Activated CD8-positive, alpha-beta memory T cell treated with anti-CD3 and anti-CD28 coated beads for 36 hours (primary cell): ENCODE results near the gene MTHFD1. TPM values are rescaled to one million over a fixed set of nuclear protein-coding genes. Genes with fewer than 3 reads are reported as not detected.

Source experiments
- CTCF ChIA-PET: fragments of 350-600 bp; sonication (Branson Sonifier 250); formaldehyde crosslinking; loops from one replicate; lab custom pipeline; 2021; ENCODE audit warnings: antibody characterized with exemption; lab: Charles Lee
- POLR2A ChIA-PET: fragments of 350-600 bp; sonication (Branson Sonifier 250); formaldehyde crosslinking; loops from one replicate; lab custom pipeline; 2021; ENCODE audit warnings: antibody characterized with exemption; lab: Charles Lee
- total RNA-seq, 2 experiments: library from RNA; stranded (reverse); gene quantifications; one replicate each; pipeline ENCODE4 v1.2.3, GENCODE V29; 2021

The MTHFD1 gene
- total RNA-seq, 2 experiments from 2014 or later = 268 to 272 TPM

DNA sequence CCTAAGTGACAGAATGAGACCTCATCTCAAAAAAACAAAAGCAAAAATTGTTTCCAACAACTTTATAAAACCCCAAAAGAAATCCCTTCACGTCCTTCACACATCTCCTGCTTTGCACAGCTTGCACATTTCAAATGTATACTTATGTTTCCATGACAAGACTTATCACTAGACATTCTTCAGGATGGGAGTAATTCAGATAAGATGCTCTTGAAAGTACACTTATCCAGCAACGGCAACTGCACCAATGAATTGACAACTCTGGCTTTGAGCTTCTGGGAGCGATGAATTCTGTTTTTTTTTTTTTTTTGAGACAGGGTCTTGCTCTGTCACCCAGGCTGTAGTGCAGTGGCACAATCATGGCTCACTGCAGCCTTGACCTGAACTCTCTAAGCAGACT lies 46.4 kb downstream of the MTHFD1 start:
- POLR2A ChIA-PET = interaction anchor here (0.6 kb wide), 1 partner anchor 107 kb away, joined by 3 read pairs; no protein-coding TSS in a partner anchor
- CTCF ChIA-PET = no interaction called here

DNA sequence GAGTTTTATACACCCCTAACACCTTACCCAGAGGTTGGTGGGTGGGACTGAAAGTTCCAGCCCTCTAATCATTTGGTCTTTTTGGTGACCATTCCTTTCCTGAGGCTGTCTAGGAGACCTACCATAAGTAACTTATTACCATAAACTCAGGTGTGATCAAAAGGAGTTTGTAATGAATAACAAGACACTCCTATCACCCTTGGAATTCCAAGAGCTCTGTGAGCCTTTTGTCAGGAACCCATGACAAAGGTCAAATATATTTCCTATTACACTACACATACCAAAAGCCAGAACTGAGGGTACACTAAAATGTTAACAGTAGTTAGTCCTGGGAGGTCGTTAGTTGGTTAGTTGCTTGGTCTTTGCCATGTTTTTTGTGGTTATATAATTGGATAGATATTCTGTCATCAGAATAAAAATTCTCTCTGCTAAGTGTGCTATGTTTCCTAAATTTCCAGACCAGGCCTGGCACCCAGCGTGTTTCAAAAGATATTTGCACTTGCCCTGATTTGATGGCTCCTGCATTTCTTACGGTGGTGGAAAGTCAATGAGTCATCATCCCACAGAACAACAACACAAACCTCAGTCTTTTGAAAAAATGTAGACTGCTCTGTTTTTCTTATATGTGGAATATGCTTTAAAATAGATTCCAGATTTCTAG lies 50.2 kb downstream of the MTHFD1 start:
- CTCF ChIA-PET = interaction anchor here (2.5 kb wide), 1 partner anchor 8 kb away, joined by 11 read pairs; no protein-coding TSS in a partner anchor
- POLR2A ChIA-PET = no interaction called here

DNA sequence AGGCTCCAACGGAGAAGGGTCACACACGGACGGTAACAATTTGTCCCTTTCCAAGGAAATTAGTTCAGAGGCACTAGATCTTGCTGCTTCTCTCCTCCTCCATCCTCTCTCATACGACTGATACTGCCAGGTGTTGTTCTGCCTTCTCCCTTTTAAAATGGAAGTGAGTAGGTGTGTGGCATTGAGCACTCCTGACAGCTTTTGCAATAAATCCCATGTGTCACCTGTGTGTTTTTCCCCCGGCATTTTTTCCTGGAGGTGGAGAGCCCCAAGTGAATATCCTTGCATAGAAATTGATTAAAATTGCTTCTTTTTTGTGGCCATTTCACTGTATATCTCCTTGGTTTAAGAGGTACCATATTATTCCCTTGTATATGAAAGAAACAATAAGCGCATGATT lies 51.0 kb downstream of the MTHFD1 start:
- ChIA-PET CTCF (interaction anchor here (2.5 kb wide), 1 partner anchor 9 kb away, joined by 11 read pairs; no protein-coding TSS in a partner anchor), POLR2A (no interaction called here)

DNA sequence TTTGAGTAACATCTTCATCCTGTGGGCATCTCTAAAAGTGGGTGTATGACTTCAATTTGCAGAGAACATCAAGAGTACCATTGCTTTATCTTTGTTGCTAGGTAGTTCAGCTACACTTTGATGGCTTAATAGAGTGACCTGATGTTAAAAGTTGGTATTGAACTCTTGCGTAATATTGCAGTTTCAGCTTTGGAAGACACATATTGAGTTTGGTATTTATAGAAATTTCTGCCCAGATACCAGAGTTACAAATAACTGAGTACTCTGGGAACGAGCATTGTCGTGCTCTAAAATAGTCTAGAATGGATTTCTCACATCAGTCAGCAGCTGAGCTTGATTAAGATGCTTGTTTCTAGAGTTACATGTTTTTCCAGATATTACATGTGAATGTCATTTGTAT lies 52.3 kb downstream of the MTHFD1 start:
- ChIA-PET CTCF (interaction anchor here (2.5 kb wide), 1 partner anchor 11 kb away, joined by 11 read pairs; no protein-coding TSS in a partner anchor), POLR2A (no interaction called here)

DNA sequence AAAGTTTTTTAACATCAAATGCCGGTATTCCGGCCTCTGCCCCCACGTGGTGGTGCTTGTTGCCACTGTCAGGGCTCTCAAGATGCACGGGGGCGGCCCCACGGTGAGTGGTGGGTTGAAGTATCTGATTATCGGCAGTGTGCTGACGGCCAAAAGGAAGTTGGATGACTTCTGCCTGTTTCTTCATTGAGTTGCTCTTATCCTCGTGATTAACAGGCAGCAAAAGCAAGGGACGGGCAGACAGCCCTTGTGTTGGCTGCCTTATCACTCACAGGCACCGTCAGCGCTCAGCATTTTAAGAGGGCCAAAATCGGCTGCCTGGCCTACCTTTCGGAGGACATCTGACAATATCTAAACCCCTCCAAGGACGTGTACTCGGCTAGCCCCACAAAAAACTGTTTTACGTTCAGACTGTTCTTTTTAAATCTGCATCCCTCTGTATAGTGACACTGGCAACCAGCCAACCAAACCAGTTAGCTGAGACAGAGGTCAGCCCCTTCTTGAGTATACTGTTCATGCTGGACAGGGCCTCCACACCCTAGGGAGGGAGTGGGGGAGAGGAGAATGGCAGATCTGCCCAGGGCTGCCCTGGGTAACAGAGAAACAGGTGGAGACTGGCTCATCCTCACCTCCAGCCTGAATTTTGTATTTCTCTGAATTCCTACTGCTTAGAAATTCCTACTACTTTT lies 54.3 kb downstream of the MTHFD1 start:
- CTCF ChIA-PET = no interaction called here
- POLR2A ChIA-PET = interaction anchor here (0.7 kb wide), 1 partner anchor 48 kb away, joined by 3 read pairs; no protein-coding TSS in a partner anchor

DNA sequence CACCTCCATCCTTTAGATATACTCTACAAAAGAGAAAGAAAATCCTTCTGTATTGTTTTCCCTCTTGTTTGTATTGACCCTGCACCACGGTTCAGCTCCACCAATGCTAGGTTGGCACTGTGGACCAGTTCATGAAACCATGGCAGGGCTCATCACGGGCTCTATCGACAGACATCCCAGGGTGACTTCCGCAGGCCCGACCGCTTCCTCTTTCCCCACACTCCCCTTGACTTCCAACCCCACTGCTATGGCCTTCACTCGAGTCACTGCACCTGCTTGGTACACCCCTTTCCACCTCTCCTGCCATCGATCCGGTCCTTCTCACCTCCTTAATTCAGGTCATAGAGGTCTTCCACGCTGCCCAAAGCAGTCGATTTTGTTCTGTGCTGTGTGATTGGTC lies 56.0 kb downstream of the MTHFD1 start:
- POLR2A ChIA-PET = no interaction called here

DNA sequence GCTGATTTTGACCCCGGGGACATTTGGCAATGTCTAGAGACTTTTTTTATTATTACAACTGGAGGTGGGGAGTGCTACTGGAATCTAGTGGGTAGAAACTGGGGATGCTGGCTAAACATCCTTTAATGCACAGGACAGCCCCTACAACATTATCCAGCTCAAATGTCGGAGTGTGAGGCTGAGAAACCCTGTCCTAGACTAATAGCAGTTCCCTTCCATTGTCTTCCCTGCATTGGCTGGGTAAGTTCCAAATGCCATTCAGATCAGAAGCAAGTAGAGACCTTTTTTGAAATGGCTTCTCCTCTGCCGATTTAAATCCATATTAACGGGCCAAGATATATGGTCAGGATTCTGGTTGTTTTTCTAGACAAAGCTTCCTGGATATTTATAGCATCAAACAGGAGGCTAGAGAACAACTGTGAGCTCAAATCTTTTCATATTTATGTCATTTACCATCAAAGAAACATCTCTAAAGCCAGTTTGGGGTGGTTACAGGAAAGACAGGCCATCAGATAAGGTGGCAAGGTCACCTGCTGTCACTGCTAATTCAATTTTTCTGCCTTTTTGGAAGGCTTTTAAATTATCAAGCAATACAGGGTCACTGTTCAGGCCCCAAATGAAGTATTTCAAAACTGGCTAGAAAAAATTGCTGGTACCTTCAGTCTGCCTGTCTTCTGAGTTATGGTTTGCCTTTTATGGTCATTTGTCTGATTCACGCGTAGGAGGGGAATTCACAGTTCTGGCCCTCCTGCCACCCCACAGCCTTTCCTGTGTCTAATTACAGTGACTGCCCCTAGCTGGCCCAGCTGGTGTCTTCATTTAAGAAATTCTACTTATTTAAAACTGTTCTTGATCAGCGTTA lies 57.1 kb downstream of the MTHFD1 start:
- ChIA-PET POLR2A (interaction anchor here (0.8 kb wide), 1 partner anchor 12 kb away, joined by 4 read pairs; no protein-coding TSS in a partner anchor), CTCF (interaction anchor here (0.5 to 2.1 kb wide), 6 partner anchors 13 to 109 kb away, joined by 3 to 5 read pairs (median 3); no protein-coding TSS in a partner anchor)

More for the DNA sequence above, 56.0 kb downstream of the MTHFD1 start:
- CTCF ChIA-PET = interaction anchor here (1.2 to 2.1 kb wide), 2 partner anchors 14 to 35 kb away, joined by 3 to 5 read pairs; no protein-coding TSS in a partner anchor

DNA sequence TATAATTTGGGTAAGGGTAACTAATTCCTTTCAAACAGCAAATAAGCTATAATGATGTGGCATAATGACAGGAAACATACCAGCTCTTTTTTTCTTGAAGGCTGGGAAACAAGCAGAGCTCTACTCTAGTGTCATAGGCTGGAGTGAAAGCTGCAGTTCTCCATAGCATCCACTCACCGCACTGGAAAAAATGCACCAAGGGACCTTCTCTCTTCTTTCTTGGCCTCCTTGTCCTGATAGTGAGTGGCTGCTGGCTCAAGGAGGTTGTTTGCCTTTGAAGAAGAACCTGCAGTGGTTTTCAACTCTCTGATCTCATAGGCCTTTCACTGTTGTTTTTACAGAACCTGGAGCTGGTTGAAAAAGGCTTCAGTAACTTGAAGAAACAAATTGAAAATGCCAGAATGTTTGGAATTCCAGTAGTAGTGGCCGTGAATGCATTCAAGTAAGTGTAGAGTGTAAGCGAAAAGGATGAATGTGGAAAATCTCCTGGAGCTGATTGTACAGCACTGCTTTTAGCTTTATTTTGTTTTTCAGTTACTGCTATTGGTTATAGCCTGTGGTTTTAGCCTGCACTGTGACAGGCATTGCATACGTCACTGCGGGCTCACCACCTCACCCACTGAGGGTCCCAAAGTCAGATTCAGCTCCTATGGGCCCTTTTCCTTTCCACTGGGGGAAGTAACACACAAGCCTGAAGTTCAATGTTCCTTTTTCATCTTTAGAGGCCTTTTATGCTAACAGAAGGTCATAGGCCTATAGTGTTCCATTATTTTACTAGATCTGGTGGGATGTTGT lies 59.9 kb downstream of the MTHFD1 start:
- ChIA-PET CTCF (interaction anchor here (1.0 to 1.6 kb wide), 3 partner anchors 16 to 48 kb away, joined by 3 to 5 read pairs (median 4); no protein-coding TSS in a partner anchor), POLR2A (interaction anchor here (0.6 to 1.0 kb wide), 3 partner anchors 18 to 61 kb away, joined by 3 read pairs; no protein-coding TSS in a partner anchor)

DNA sequence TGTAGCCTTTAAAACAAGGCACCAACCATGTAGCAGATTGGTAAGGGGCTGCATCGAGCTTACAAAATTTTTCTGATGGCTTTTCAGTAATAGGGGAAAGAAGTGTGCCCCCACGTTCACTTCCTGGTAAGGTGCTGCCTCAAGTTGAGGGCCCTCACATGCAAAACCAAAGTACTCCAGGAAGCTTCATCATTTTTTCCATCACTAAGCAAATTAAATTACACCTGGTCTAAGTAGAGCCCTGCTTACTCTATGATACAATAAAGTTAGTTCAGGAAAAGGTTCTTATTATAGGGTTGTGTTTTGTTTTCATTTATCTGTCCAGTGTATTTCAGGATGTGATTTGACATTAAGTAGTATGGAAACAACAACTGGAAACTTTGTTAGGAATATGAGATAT lies 62.1 kb downstream of the MTHFD1 start:
- POLR2A ChIA-PET = interaction anchor here (1.0 kb wide), 1 partner anchor 12 kb away, joined by 3 read pairs; no protein-coding TSS in a partner anchor
- CTCF ChIA-PET = interaction anchor here (1.0 to 1.6 kb wide), 2 partner anchors 16 to 28 kb away, joined by 3 to 4 read pairs; no protein-coding TSS in a partner anchor

DNA sequence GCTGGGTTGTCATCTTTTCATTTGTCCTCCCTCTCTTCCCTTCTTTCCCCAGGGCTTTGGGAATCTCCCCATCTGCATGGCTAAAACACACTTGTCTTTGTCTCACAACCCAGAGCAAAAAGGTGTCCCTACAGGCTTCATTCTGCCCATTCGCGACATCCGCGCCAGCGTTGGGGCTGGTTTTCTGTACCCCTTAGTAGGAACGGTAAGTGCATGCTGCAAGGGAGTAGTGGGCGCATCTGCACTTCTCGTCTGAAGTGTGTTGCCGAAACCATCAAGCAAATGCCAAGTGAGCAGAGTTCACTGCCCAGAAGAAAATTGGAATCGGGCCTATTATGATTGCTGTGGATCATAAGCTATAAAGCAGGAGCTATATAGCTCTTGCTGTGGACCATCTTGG lies 66.5 kb downstream of the MTHFD1 start:
- POLR2A ChIA-PET = no interaction called here
- CTCF ChIA-PET = interaction anchor here (0.6 kb wide), 2 partner anchors 38 to 99 kb away, joined by 4 to 5 read pairs; no protein-coding TSS in a partner anchor

DNA sequence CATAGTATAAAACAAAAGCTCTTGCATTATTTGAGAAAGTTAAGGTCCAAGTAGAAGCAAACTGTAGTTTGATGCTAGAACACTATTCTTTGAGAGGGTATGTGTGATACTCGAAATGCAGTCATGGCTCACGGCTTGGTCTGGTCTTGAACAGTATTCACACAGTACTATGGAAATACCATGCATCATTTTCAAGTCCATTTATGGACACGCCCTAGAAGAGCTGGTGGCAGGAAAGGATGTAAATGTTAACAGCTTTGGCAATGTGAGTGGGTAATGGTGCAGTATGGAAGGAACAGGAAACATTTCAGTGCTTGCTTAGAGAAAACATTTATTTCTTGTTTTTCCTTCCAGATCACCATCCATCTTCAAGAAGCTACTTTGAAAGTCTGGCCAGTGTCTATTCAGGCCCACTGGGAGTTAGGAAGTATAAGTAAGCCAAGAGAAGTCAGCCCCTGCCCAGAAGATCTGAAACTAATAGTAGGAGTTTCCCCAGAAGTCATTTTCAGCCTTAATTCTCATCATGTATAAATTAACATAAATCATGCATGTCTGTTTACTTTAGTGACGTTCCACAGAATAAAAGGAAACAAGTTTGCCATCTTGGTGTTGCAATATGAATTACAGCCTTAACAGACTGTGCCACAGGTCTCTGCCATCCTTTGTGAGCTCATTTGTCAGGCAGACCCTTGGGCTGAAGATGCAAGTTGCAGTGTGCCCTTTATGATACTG lies 71.4 kb downstream of the MTHFD1 start:
- ChIA-PET POLR2A (interaction anchor here (0.5 kb wide), 1 partner anchor 11 kb away, joined by 5 read pairs; no protein-coding TSS in a partner anchor), CTCF (interaction anchor here (1.7 kb wide), 1 partner anchor 29 kb away, joined by 6 read pairs; no protein-coding TSS in a partner anchor)

DNA sequence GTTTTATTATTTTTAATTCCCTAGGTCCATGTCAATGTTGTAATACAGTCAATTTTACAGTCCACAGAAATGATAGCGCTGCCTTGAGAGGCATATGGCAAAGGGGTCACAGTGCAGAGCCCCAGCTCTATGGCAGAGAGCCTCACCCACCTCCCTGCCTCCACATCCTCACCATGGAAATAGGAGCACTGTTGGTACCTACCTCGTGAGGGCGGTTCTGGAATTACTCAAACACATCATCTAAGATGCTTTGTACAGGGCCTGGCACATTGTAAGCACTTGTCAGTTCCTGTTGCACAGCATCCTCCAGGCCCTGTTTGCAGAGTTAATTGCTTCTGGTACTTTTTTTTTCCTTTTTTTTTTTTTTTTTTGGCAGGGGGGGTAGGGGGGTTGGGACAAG lies 73.1 kb downstream of the MTHFD1 start:
- ChIA-PET CTCF (no interaction called here), POLR2A (no interaction called here)

DNA sequence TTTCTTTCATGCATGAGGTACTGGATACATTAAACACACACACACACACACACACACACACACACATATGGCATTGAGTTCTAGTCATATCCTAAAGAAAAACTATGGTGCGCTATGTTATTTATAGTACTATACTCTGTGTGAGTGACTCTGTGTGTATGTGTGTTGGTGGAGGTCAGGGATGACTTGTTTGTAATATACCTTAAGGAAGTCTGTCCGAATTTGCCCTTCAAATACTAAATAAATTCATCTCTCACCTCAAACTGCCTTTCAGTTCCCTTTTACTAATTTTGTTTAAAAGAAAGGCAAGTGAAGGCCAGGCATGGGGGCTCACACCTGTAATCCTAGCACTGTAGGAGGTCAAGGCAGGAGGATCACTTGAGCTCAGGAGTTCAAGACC lies 75.0 kb downstream of the MTHFD1 start:
- ChIA-PET CTCF (no interaction called here), POLR2A (interaction anchor here (0.6 to 0.9 kb wide), 3 partner anchors 12 to 34 kb away, joined by 3 to 10 read pairs (median 3); no protein-coding TSS in a partner anchor)

DNA sequence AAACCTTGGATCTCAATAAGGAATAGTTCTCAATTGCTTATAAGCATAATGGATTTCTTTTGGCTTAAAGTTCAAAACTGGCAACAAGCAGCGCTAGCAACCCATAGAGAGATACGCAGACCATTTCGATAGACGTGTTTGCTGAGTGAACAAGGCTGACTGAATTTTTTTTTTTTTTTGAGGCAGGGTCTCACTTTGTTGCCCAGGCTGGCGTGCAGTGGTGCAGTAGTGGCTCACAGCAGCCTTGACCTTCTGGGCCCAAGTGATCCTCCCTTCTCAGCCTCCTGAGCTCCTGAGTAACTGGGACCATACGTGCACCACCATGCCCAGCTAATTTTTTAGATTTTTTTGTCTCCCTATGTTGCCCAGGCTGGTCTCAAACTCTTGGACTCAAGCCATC lies 75.7 kb downstream of the MTHFD1 start:
- POLR2A ChIA-PET = interaction anchor here (0.8 to 0.9 kb wide), 2 partner anchors 17 to 33 kb away, joined by 3 to 10 read pairs; no protein-coding TSS in a partner anchor

DNA sequence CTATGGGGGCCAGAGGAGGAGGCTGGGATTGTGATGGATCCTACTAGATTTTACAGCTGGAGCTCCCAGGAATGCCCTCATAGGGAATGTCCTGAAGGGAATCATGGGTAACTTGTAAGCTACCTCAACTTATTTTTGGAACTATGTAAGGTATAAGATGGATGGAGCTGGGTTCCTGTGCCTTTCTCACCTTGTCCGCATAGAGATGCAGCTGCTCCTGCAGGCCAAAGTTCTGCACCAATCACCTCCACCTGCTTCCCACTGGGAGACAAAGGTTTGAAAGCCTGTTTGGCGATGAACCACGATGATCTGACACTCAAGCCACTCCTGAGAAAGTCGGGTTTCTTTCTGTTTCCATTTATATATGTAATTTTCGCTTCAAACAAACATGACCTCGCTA lies 76.5 kb downstream of the MTHFD1 start:
- ChIA-PET CTCF (interaction anchor here (1.3 kb wide), 1 partner anchor 17 kb away, joined by 5 read pairs; no protein-coding TSS in a partner anchor), POLR2A (no interaction called here)

More for the DNA sequence above, 75.7 kb downstream of the MTHFD1 start:
- CTCF ChIA-PET = interaction anchor here (1.3 kb wide), 1 partner anchor 16 kb away, joined by 5 read pairs; no protein-coding TSS in a partner anchor

DNA sequence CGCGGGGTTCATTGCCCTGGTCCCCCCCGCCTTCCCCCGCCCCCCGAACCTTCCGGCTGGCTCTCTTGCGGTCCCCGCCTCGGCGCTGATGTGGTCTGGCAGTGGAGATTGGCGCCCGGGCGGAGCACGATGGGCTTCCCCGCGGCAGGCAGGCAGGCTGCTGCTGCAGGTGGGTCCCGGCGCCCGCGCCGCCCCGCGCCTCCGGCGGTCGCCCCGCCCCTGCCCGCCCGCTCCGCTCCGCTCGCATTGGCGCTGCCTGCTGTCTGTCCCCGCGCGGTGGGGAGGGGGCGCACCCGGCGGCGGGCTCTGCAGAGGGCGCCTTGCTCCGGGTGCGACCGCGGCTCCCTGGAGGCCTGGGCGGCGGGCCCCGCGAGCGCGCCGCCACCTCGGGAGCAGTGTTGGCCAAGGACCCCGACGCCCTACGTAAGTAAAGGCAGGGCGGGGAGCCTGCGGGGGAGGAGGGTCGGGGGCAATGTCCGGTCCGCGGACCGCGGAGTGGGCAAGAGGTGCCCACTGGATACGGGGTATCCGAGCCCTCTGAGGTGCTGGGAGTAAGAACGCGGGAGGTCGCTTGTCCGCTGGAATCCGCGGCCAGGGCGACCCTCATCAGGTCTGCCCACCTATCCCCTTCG lies 77.2 kb downstream of the MTHFD1 start, which contains the start of gene AKAP5:
Gene AKAP5, plus strand, starts transcription at position 309 of the 632 bp plus-strand sequence. CDS start 2,896 bp downstream, outside the sequence.
- ChIA-PET POLR2A (no interaction called here), CTCF (interaction anchor here (1.6 kb wide), 1 partner anchor 16 kb away, joined by 4 read pairs; no protein-coding TSS in a partner anchor)
